Kidney (tissue), 14 donors: ENCODE data around the gene LRRN2. TPM values are rescaled to one million over a fixed set of nuclear protein-coding genes. Genes with fewer than 3 reads are reported as not detected.
A peak's percentile ranks its signal among the peaks of the same experiment; 100 is the strongest.

Source experiments
- DNase-seq, 5 donors: peaks; one replicate each; pipeline ENCODE4 v3.0.0-alpha.2; 2013 to 2020
- FAIRE-seq: peaks from 2 replicates; lab custom pipeline; 2012; peaks lifted over from hg19 to GRCh38; lab: Jason Lieb, UNC
- H3K27ac ChIP-seq, 2 donors: one replicate each; pipeline ENCODE4 v1.7.0; 2013; ENCODE audit warnings: low read depth in 2 of 2, low read length in 2 of 2, inconsistent platforms in 1 of 2
- H3K27me3 ChIP-seq: one replicate; pipeline ENCODE4 v1.7.1; 2013; ENCODE audit warnings: low read length, inconsistent platforms; ENCODE audit not compliant: control insufficient read depth, insufficient read depth
- H3K36me3 ChIP-seq, 3 donors: one replicate each; pipeline versions ENCODE4 v1.7.0 to v1.7.1; 2013; ENCODE audit warnings: low read length in 3 of 3, control low read depth in 1 of 3, inconsistent platforms in 1 of 3; ENCODE audit not compliant: insufficient read depth in 3 of 3, control insufficient read depth in 2 of 3
- H3K4me1 ChIP-seq, 3 donors: one replicate each; pipeline versions ENCODE4 v1.7.0 to v1.7.1; 2013; ENCODE audit warnings: low read length in 3 of 3, inconsistent platforms in 1 of 3, low read depth in 1 of 3; ENCODE audit not compliant: control insufficient read depth in 2 of 3, insufficient read depth in 2 of 3
- H3K4me3 ChIP-seq, 3 donors: one replicate each; pipeline versions ENCODE4 v1.7.0 to v1.8.1; 2013; ENCODE audit warnings: low read length in 3 of 3, control low read depth in 1 of 3, inconsistent platforms in 1 of 3
- H3K9ac ChIP-seq, 3 donors: one replicate each; pipeline versions ENCODE4 v1.7.0 to v1.7.1; 2013; ENCODE audit warnings: low read length in 3 of 3, control low read depth in 1 of 3, inconsistent platforms in 1 of 3
- H3K9me3 ChIP-seq, 3 donors: one replicate each; pipeline versions ENCODE4 v1.7.0 to v1.7.1; 2013; ENCODE audit warnings: low read length in 3 of 3, control low read depth in 1 of 3, inconsistent platforms in 1 of 3; ENCODE audit not compliant: control insufficient read depth in 2 of 3, insufficient read depth in 1 of 3
- CTCF ChIP-seq: IDR thresholded peaks from 3 replicates; pipeline ENCODE4 v1.5.1; 2012; ENCODE audit warnings: mild to moderate bottlenecking, moderate library complexity, borderline replicate concordance; ENCODE audit not compliant: insufficient read depth; ENCODE audit errors: extremely low read depth
- intact Hi-C: fragments of 100-400 bp; cut with DNase I; formaldehyde crosslinking; loops from one replicate; pipeline ENCODE4 v1.11.1; 2022
- polyA plus RNA-seq: library from polyadenylated mRNA; stranded (reverse); fragments of 350-450 nt; fragmentation: Illumina TruSeq; extraction: RNeasy Lipid Tissue Mini Kit (QIAGEN cat#74804); gene quantifications from one replicate; pipeline ENCODE4 v1.2.3, GENCODE V29; 2014; ENCODE audit warnings: low read depth, low replicate concordance; ENCODE audit not compliant: insufficient read depth
- total RNA-seq: library from RNA; stranded (reverse); fragmentation: NEBNext Ultra II Directional; extraction: Animal tissue kit (Norgen Biotek cat#: 25700); gene quantifications from one replicate; pipeline ENCODE4 v1.2.1, GENCODE V29; 2021
- donor health status: control.
- donor health status: control.
- donor health status: control.
- donor health status: control.
- donor health status: control.
- donor health status: DM: yes; HTN: yes; CAD: no.
- donor health status: Normal renal cell carcinoma (clear cell type).

The LRRN2 gene
- total and polyA plus RNA-seq, 2 donors from 2014 or later = 14.4 to 16.0 TPM

GRCh38 chr1:204569478-204569877 lies 116.1 kb downstream of the LRRN2 start:
- no peak for TF ChIP-seq CTCF
- FAIRE-seq = no peak
- no peak for DNase-seq
- no peak overlapping the region for H3K27ac ChIP-seq
- no peak overlapping the region for H3K9ac ChIP-seq
- H3K4me1 ChIP-seq = peaks cover 0 to 12% (median 2%) of the 10 kb centered on the region in 3 donors
- intact Hi-C loops = loop anchor here (10.0 kb wide), 2 partner anchors 195 to 235 kb away; no protein-coding TSS in a partner anchor
- H3K4me3 ChIP-seq = no peak overlapping the region
- H3K36me3 ChIP-seq = no peaks in the 10 kb centered on the region
- H3K9me3 ChIP-seq = no peaks in the 10 kb centered on the region
- H3K27me3 ChIP-seq = no peaks in the 10 kb centered on the region

GRCh38 chr1:204568576-204569315 lies 116.8 kb downstream of the LRRN2 start:
- peak in 2 of 5 donors; percentile 36 to 67 for DNase-seq
- Histone ChIP-seq H3K9me3 (no peaks in the 10 kb centered on the region), H3K9ac (no peak overlapping the region), H3K36me3 (no peaks in the 10 kb centered on the region), H3K27ac (no peak overlapping the region), H3K27me3 (no peaks in the 10 kb centered on the region), H3K4me1 (peaks cover 0 to 12% (median 2%) of the 10 kb centered on the region in 3 donors), H3K4me3 (no peak overlapping the region)
- no peak for TF ChIP-seq CTCF
- no peak for FAIRE-seq
- intact Hi-C loops = loop anchor here (10.0 kb wide), 2 partner anchors 196 to 236 kb away; no protein-coding TSS in a partner anchor

Other genes with a start within 250 kb of the LRRN2 start
- gene PIK3C2B, start 190.9 kb downstream of the LRRN2 start, total RNA-seq = 36.4 TPM
- gene PIK3C2B, start 190.9 kb downstream of the LRRN2 start, polyA plus RNA-seq = 2.5 TPM
- gene MDM4, start 169.3 kb downstream of the LRRN2 start, total RNA-seq = 87.9 TPM
- 6.3 TPM for gene MDM4, start 169.3 kb downstream of the LRRN2 start, polyA plus RNA-seq
- 29.9 TPM for gene NFASC, start 185.1 kb upstream of the LRRN2 start, total RNA-seq
- gene NFASC, start 185.1 kb upstream of the LRRN2 start, polyA plus RNA-seq = 23.2 TPM